OCI-LY1 (cell line): ENCODE measurements around the gene PAX2.

Source experiments
- EZH2 ChIP-seq: fragments of 200-600 bp; sonication (generic), shearing (Covaris generic); IDR thresholded peaks from 2 replicates; pipeline ENCODE4 v1.8.0; 2017; ENCODE audit warnings: borderline replicate concordance, mixed run types, mild to moderate bottlenecking, antibody characterized with exemption, low read length, moderate library complexity, mixed read lengths
- TF ChIP-seq, protein P1 (sequence below): fragments of 200-600 bp; sonication (generic), shearing (Covaris generic); IDR thresholded peaks from 2 replicates; pipeline ENCODE4 v1.5.1; 2017; ENCODE audit warnings: mild to moderate bottlenecking, antibody characterized with exemption, low read length, moderate library complexity, mixed read lengths

DNA sequence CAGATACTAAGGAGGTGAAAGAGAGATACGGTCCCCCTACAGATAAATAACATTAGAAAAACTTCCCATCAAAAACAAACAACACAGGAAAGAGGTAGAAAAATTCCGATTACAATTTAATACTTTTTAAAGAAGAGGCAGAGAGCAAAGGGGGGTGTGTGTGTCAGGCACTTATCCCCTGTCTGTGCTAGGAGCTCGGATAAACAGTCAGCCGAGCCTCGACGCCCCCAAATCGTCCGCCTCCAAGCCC, 3.6 kb downstream of the PAX2 start:
- TF ChIP-seq, protein P1, sequence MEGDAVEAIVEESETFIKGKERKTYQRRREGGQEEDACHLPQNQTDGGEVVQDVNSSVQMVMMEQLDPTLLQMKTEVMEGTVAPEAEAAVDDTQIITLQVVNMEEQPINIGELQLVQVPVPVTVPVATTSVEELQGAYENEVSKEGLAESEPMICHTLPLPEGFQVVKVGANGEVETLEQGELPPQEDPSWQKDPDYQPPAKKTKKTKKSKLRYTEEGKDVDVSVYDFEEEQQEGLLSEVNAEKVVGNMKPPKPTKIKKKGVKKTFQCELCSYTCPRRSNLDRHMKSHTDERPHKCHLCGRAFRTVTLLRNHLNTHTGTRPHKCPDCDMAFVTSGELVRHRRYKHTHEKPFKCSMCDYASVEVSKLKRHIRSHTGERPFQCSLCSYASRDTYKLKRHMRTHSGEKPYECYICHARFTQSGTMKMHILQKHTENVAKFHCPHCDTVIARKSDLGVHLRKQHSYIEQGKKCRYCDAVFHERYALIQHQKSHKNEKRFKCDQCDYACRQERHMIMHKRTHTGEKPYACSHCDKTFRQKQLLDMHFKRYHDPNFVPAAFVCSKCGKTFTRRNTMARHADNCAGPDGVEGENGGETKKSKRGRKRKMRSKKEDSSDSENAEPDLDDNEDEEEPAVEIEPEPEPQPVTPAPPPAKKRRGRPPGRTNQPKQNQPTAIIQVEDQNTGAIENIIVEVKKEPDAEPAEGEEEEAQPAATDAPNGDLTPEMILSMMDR: no peak
- no peak for TF ChIP-seq EZH2
